HL-60 (cell line): ENCODE results near the gene PRMT7.

Experiments used
- DNase-seq, 2 experiments: peaks; one replicate each; pipeline ENCODE4 v3.0.0-alpha.2; 2010 to 2020; ENCODE audit warnings: low read depth in 1 of 2, low spot score in 1 of 2
- H3K27ac ChIP-seq: fragments of 250-450 bp; sonication (Bioruptor Pico); replicated peaks from 2 replicates; pipeline ENCODE4 v1.5.1; 2020; ENCODE audit warnings: mild to moderate bottlenecking, moderate library complexity
- H3K27me3 ChIP-seq: fragments of 250-450 bp; sonication (Bioruptor Pico); 2 replicates; pipeline ENCODE4 v1.5.1; 2021; ENCODE audit warnings: mild to moderate bottlenecking, moderate library complexity; ENCODE audit not compliant: insufficient read depth, poor library complexity, severe bottlenecking
- H3K4me3 ChIP-seq: replicated peaks from 2 replicates; pipeline ENCODE4 v1.5.1; 2011; ENCODE audit warnings: mild to moderate bottlenecking, control low read depth, low read length; ENCODE audit not compliant: insufficient read depth
- GABPA ChIP-seq: IDR thresholded peaks from 2 replicates; pipeline ENCODE4 v1.6.1; 2012; ENCODE audit warnings: low read depth
- POLR2AphosphoS5 ChIP-seq: IDR thresholded peaks from 2 replicates; pipeline ENCODE4 v1.6.1; 2012; ENCODE audit warnings: low read depth
- SPI1 ChIP-seq: IDR thresholded peaks from 2 replicates; pipeline ENCODE4 v1.6.1; 2012; ENCODE audit warnings: low read depth, mild to moderate bottlenecking, borderline replicate concordance
- TF ChIP-seq, protein P1 (sequence below): IDR thresholded peaks from 2 replicates; pipeline ENCODE4 v1.6.1; 2012; ENCODE audit warnings: low read depth; ENCODE audit not compliant: insufficient replicate concordance
- TF ChIP-seq, protein P2 (sequence below): IDR thresholded peaks from one replicate; pipeline ENCODE4 v1.5.1; 2011; ENCODE audit warnings: low read length, control low read depth, inconsistent platforms; ENCODE audit not compliant: insufficient read depth

Gene PRMT7

DNA sequence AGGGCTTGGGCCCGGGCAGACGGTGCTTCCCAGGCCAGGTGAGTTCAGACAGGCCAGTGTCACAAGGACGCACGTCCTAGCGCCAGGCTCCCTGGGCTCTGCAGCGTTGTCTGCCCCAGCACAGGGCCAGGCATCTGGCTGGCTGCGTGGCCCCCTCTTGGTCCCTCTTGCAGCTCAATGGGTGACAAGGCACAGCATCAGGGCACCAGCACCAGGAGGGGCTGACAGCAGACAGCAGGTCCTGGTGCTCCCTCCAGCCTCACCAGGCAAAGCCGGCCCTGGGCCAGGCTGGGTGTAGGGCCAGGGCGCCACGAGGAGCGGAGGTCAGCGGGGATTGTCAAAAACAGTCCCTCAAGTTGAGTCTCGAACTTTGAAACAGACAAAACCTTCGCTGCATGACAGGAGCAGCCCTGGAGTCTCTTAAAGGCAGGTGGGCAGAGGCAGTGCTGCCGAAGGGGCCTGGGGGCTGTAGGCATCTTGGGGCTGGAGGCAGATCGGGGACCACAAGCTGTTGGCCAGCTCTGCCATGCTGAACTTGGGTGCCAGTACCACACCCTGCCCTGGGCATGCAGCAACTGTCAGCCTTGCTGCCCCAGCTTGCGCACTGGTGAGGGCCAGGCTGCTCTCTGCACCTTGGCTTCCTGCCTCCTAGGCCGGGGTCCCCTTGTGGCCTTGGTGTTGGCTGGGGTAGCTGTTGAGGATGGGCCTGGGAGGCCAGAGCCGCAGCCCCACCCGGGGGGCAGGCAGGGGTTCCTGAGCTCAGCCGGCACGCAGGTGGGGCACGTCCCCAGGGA lies 48.8 kb downstream of the PRMT7 start:
- no peak for TF ChIP-seq SPI1
- TF ChIP-seq GABPA = no peak
- TF ChIP-seq, protein P1, sequence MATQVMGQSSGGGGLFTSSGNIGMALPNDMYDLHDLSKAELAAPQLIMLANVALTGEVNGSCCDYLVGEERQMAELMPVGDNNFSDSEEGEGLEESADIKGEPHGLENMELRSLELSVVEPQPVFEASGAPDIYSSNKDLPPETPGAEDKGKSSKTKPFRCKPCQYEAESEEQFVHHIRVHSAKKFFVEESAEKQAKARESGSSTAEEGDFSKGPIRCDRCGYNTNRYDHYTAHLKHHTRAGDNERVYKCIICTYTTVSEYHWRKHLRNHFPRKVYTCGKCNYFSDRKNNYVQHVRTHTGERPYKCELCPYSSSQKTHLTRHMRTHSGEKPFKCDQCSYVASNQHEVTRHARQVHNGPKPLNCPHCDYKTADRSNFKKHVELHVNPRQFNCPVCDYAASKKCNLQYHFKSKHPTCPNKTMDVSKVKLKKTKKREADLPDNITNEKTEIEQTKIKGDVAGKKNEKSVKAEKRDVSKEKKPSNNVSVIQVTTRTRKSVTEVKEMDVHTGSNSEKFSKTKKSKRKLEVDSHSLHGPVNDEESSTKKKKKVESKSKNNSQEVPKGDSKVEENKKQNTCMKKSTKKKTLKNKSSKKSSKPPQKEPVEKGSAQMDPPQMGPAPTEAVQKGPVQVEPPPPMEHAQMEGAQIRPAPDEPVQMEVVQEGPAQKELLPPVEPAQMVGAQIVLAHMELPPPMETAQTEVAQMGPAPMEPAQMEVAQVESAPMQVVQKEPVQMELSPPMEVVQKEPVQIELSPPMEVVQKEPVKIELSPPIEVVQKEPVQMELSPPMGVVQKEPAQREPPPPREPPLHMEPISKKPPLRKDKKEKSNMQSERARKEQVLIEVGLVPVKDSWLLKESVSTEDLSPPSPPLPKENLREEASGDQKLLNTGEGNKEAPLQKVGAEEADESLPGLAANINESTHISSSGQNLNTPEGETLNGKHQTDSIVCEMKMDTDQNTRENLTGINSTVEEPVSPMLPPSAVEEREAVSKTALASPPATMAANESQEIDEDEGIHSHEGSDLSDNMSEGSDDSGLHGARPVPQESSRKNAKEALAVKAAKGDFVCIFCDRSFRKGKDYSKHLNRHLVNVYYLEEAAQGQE = no peak
- TF ChIP-seq, protein P2, sequence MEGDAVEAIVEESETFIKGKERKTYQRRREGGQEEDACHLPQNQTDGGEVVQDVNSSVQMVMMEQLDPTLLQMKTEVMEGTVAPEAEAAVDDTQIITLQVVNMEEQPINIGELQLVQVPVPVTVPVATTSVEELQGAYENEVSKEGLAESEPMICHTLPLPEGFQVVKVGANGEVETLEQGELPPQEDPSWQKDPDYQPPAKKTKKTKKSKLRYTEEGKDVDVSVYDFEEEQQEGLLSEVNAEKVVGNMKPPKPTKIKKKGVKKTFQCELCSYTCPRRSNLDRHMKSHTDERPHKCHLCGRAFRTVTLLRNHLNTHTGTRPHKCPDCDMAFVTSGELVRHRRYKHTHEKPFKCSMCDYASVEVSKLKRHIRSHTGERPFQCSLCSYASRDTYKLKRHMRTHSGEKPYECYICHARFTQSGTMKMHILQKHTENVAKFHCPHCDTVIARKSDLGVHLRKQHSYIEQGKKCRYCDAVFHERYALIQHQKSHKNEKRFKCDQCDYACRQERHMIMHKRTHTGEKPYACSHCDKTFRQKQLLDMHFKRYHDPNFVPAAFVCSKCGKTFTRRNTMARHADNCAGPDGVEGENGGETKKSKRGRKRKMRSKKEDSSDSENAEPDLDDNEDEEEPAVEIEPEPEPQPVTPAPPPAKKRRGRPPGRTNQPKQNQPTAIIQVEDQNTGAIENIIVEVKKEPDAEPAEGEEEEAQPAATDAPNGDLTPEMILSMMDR = no peak
- no peak for TF ChIP-seq POLR2AphosphoS5
- Histone ChIP-seq H3K27me3 (no peaks in the 10 kb centered on the region), H3K4me3 (no peak overlapping the region), H3K27ac (no peak overlapping the region)
- DNase-seq = no peak

DNA sequence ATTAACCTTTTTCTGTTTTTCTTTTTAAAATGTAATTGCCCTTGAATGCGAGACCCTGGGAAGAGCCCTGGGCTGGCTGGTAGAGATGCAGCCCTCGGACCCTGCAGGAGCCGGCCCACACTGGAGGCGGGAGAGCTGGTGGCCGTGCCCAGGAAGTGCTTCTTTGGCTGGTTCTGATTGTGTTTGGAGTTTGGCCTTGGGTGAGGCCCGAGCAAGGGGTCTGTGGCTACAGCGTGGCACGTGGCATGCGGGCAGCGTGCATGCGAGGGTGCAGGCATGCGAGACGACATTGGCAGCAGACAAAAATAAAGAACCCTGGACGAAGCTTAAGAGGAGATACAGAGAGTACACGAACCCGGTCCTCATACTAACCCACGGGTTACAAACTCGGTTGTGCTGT lies 49.7 kb downstream of the PRMT7 start:
- no peaks in the 10 kb centered on the region for H3K27me3 ChIP-seq
- H3K27ac ChIP-seq = no peak overlapping the region
- TF ChIP-seq GABPA (no peak), SPI1 (no peak), POLR2AphosphoS5 (no peak)
- TF ChIP-seq, protein P2 = no peak
- TF ChIP-seq, protein P1 = no peak
- DNase-seq = no peak
- H3K4me3 ChIP-seq = no peak overlapping the region

DNA sequence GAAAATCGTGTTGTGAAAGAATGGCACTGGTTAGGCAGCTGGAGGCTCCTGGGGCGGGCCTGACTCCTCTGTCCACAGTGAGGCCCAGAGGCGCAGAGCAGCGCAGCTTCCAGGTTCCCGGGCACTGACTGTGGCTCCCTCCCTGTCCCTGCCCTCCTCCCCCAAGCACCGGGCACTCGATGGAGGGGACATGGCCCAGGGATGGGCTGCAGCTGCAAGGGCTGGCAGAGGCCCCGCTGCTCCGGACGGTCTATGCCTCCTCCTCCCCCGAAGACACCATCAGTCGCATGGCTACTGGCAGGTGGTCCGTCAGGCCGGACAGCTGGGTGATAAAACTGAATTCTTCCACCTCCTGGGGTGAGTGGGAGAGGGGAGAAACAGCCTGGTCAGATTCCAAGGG lies 50.1 kb downstream of the PRMT7 start:
- TF ChIP-seq POLR2AphosphoS5 = no peak
- TF ChIP-seq, protein P1 = no peak
- TF ChIP-seq SPI1 = no peak
- TF ChIP-seq, protein P2 = no peak
- no peak for TF ChIP-seq GABPA
- Histone ChIP-seq H3K27ac (no peak overlapping the region), H3K27me3 (no peaks in the 10 kb centered on the region), H3K4me3 (no peak overlapping the region)
- DNase-seq = no peak
